D341Med (cell line): ENCODE results near the gene KLHL6.
A peak's percentile ranks its signal among the peaks of the same experiment; 100 is the strongest.
"Not testable (repeated sequence)": the region's sequence is repeated elsewhere in the genome, so short reads cannot be mapped to it uniquely, and the experiment has no call there.

Experiments used
- DNase-seq: peaks from one replicate; pipeline ENCODE4 v3.0.0; 2012; ENCODE audit warnings: low spot score

KLHL6 gene

DNA sequence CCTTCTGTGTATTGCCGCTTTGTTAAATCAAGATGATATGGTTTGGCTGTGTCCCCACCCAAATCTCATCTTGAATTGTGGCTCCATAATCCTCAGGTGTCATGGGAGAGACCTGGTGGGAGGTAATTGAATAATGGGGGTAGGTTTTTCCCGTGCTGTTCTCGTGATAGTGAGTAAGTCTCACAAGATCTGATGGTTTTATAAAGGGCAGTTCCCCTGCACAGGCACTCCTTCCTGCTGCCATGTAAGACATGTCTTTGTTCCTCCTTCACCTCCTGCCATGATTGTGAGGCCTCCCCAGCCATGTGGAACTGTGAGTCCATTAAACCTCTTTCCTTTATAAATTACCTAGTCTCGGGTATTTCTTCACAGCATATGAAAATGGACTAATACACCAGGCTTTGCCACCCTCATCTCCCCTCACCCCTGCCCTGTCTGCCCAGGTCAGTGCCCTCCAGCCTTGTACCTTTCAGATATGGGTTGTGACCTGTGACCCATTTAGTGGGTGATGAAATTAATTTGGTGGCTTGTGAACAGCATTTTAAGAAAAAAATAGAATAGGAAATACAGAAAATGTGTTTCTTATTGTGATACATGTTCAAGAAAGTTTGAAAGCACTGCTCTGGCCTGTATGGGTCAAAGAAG, 71.0 kb downstream of the KLHL6 start:
- DNase-seq = no peak

DNA sequence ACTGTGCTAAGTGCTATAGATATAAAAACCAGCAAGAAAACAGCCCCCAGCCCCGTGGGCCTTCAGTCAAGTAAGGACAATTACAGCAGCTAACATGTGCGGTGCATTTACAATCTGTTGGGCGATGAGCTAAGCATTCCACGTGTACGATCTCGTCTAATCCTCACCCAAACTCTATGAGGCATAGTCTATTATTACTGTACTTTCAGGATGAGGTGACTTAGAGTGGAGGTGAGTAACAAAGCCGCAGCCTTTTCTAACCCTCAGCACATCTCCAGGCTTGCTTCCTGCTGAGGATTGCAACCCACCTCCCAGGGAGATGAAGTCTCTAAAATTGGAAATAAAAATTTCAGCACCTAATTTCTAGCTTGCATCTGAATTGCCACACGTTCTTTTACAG, 73.9 kb downstream of the KLHL6 start:
- DNase-seq = no peak

DNA sequence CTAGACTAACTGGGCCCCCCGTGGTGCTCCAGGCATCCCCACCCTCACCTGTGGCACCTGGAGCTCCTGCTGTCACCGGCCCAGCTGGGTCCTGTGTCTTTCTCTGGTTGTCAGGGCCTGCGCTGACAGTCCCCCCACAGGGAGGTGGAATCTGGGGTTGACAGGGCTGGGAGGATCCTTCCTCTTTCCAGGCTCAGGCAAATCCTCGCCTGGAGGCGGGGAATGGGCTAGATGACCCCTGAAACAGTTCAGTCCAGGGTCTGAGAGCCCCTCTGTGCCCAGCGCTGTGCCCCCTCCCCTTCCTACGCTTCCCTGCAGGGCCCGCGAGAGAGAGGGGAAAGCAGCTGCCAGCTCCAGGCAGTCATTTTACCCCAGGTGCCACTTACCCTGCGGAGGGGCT, 77.0 kb downstream of the KLHL6 start:
- no peak for DNase-seq

DNA sequence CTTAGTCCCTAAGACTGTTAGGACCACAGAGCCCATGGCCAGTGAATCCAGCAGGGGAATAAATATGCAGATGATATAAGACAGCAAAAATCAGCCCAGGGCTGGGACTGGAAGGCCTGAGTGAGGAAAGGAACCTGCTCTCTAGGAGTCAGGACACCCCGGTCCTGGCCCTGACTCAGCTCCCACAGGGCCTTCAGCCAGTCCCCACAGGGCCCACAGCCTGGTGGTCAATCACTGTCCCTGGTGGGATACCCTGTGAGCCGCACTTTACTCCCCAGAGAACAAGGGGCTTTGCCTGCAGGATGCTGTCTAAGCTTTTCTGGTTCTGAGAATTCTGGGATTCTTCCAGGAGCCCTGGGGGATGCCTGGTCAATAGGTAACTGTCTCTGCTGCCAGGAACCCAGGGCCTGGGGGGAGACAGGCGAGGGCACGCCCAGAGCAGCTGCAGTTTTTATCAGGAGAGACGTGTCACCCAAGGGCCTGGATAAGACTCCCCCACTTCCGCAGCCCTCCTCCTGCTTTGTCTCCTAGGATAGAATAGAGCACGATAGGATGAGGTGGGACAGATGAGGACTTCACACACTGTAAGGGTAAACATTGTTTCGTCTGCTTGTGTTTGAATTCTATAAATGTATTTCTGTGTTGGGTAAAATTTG, 77.6 kb downstream of the KLHL6 start:
- DNase-seq = no peak

DNA sequence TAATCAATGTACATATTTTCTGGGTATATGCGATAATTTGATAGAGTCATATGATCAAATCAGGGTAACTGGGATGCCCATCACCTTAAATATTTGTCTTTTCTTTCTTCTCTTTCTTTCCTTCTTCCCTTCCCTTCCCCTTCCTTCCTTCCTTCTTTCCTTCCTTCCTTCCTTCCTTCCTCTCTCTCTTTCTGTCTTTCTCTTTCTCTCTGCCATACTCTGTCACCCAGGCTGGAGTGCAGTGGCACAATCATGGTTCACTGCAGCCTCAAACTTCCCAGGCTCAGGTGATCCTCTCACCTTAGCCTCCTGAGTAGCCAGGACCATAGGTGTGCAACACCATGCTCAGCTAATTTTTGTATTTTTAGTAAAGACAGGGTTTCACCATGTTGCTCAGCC, 79.7 kb downstream of the KLHL6 start:
- DNase-seq = not testable (repeated sequence)

DNA sequence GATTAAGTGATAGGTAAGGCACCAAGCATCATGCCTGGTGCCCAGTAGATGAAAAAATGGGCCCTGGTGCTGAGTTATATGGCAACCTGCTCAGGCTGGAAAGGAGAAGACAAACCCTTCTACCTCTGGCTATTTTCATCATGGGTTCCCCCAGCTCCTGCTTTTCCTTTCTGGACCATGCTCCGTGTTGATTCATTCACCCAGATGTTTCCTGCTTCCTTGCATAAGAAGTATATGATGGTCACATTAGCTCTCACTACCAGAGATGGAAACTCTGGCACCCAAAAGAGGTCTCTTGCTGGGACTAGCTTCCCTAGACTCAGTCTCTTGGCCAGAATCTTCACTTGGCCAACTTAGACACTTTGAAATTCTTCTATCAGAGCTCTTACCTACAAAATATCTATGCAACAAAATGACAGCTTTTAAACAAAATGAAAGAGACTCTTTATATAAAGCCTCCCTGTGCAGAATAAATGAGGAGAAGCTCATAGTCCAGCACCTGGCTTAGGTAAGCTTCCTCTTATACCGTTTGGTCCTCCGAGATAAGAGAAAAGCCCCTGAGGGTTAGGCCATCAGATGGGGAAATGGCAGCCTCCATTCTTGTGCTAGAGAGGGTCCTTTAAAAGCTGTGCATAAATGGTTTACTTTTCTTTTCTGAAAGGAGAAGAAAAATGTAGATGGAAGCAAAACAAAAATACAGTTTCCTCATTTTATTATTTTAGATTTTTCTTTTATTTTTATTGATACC, 80.3 kb downstream of the KLHL6 start:
- DNase-seq = no peak

DNA sequence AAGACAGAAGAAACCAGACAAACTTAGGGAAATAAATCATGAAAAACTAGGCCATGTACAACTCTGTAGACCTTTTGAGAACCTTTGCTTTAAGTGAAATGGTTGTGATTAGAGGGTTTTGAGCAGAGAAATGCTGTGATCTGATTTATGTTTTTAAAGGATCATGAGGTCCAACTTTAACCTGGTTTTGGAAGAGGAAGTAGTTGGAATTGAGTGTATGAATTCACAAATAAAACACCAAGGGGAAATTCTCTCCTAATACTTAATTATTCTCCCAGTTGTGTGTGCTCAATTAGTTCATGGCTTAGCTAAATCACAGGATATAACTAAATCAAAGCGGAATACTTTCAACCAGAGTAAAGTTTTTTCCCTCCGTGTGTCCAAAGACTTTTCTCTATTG, 81.5 kb downstream of the KLHL6 start:
- no peak for DNase-seq

DNA sequence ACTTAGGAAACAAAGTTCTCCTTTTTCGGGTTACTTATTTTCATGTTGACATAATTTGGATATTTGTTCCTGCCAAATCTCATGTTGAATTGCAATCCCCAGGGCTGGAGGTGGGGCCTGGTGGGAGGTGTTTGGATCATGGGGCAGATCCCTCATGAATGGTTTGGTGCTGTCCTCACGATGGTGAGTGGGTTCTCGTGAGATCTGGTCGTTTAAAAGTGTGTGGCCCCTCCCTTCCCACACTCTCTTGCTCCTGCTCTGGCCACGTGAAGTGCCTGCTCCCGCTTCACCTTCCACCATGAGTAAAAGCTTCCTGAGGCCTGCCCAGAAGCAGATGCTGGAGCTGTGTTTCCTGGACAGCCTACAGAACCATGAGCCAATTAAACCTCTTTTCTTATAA, 83.4 kb downstream of the KLHL6 start:
- no peak for DNase-seq

DNA sequence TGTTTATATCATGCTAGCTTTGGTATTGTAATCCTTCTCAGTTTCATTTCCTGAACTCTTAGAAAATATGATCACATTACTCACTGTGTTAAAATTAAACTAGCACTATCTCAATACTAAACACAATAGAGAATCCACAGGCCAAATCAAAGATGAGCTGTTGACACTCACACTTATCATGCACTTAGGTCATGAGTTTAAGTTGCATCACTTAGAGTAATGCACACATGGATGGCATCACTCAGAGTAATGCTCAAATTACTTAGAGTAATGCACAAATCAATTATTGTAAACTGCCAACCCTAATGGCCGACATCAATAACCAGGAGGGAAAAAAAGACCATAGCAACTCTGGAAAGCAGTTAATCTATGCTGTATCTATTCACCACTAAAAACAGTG, 87.1 kb downstream of the KLHL6 start:
- DNase-seq = no peak

DNA sequence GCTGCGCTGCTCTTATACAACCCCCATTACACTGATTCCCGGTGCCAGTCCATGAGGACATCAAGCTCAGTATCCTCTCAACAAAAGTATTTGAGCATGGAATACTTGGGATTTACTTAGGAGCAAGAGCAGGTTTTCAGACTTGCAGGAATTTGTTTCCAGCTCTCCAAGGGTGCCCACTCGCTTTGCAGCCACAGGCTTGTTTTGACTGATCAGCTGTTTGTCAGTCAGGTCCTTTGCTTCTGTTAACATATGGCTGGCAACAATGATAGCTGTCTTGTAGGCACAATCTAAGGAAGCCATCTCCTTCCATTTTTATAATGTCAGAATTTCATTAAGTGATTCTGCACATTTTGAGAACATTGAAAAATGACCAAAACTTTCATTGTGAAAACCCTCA, 88.9 kb downstream of the KLHL6 start:
- DNase-seq = no peak

DNA sequence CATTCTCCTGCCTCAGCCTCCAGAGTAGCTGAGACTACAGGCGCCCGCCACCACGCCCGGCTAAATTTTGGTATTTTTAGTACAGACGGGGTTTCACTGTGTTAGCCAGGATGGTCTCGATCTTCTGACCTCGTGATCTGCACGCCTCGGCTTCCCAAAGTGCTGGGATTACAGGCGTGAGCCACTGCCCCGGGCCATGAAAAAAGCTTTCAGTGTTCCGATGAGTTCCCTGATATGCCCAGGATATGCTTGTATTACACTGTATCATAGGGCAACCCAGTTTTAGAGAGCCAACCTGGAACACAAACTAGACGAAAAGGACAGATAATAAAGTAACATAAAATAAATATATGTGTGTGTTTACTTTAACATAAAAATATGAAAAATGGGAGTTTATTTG, 89.8 kb downstream of the KLHL6 start:
- DNase-seq = not testable (repeated sequence)

DNA sequence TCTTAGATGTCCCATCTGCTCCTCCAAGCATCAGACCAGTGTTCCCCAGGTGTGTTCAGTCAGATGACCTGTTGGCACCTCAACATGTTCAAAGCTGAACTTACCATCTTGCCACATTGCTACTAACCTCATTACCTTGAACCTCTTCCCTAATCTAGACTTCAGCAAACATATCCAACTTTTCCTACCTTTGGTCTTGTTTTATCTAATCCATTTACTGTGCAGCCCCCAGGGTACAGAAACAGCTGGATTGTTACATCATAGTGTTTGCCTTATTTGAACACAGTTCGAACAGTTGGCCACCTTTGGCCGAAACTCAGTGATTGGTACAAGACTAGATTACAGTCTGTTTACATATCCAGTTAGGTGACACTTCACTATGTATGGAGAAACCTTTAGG, 91.0 kb downstream of the KLHL6 start:
- DNase-seq = no peak

DNA sequence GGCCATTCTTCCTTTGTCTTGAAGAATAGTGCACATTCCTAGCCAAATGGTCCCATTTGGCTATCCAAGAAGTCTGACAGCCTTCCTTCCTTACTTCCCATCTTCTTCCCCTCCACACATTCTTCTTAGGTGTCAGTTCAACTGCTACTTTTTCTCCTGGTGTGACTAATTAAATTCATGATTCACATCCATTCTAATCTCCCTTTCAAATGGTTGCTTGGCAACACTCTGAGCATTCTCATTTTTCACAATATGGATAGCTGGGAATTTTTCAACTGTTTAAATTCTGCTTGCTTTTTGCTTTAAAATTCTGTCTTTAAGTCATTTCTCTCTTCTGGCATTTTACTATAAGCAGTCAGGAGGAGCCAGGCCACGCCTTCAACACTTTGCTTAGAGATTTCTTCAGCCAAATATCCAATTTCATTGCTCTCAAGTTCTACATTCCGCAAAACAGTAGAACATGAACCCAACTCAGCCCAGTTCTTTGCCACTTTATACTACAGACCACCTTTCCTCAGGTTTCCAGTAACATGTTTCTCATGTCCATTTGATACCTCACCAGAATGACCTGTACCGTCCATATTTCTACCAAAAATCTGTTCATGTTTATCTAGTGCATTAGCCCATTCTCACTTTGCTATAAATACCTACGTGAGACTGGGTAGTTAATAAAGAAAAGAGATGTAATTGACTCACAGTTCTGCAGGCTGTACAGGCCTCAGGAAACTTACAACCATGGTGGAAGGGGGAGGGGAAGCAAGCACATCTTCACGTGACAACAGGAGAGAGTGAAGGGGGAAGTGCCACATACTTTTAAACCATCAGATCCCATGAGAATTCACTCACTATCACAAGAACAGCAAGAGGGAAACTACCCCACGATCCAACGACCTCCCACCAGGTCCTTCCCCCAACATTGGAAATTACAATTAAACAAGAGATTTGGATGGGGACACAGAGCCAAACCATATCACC, 95.1 kb downstream of the KLHL6 start:
- DNase-seq = no peak

DNA sequence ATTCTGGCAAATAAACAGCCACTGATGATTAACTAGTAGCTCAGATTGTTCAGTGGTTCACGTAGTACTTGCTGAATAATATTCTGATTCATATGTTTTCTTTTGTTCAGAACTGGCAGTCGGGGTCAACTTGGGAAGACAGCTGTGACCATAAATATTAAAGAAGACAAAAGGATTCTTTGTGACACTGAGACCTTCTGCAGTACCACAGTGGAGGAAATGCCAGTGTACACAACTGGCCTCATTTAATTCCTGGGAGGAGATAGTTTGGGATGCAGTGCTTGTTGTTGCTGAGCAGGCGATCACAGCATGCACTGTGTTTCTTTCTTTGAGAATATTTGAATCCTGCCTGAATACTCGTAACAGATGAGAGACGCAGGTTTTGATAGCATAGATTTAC, 100.4 kb downstream of the KLHL6 start:
- DNase-seq = no peak

DNA sequence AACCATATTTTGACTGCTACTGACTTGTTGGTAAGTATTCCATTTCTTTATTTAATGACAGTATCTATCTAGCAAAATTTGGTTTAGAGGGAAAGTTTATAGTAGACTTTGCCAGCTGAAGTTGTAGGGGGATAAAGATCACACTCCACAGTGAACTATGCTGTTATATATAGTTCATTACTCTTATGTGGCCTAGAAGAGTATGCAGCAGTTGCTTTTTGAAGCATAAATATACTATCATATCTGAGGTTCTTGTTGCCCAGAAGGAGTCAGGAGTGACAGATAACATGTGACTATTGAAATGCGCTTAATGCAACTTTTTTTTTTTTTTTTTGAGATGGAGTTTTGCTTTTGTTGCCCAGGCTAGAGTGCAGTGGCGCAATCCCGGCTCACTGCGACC, 101.4 kb downstream of the KLHL6 start:
- DNase-seq = no peak

DNA sequence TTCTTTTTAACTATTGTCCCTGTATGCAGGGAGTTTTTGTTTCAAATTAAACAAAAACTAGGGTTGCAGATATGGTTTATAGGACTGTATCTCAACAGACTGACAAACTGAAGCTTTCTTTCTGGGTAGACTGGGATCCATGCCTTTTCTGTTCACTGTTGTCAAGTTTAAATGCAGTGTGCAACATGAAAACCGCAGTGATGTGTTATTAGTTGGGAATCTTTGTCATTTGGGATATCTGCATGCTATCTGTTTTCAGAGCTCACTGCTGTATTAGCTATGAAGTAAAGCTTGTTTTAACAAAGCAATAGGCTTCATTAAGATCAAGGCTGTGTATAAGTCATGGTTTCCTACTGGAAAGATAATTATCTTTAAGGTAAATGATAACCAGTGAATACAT, 105.7 kb downstream of the KLHL6 start:
- no peak for DNase-seq

DNA sequence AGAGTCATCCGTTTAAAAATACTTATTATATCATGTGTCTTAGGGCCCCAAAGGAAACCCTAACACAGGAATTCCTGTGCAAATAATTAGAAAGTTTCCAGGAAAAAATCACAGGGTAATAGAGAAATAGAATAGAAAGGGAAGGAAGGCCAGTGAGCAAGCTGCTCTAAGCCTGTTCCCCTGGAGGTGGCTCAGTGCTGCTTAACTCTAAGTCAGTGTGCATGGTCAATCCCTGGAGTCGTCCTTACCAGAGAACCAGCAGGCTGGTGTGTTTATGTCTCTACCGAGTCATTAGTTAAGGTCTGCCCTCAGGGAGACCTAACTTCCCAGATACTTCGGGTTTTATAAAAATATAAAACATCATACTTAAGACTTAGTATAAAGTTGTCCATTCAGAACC, 106.1 kb downstream of the KLHL6 start:
- no peak for DNase-seq

DNA sequence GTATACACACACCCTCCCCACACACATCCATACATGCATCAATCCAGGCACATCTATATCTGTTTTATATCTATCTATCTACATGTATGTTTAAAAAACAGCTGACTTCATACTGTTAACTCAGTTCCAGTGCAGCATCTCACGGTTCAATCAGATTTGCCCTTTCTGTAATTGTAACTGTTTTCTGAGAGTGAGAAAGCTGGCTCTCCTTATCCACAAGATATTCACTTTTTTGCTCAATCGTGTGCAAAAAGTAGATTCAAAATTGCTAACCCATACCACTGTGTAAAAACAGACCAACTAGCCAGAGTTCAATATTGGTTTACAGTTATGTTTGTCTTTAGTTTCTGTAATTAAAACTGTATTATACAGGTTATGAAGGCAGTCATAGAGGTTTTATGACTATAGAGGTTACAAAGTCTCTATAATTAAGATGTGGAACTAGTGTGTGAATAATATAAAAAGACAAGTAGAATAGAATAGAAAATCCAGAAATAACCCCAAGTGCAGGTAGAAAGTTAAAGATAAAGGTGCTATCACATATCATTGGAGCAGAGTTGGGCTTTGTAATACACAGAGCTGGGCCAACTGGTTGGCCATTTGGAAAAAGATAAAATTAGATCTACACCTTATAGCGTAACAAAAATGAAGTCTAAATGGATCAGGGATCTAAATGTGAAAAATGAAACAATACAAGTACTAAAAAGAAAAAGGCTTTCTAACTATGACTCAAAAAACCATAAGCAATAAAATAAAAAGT, 107.0 kb downstream of the KLHL6 start:
- no peak for DNase-seq

DNA sequence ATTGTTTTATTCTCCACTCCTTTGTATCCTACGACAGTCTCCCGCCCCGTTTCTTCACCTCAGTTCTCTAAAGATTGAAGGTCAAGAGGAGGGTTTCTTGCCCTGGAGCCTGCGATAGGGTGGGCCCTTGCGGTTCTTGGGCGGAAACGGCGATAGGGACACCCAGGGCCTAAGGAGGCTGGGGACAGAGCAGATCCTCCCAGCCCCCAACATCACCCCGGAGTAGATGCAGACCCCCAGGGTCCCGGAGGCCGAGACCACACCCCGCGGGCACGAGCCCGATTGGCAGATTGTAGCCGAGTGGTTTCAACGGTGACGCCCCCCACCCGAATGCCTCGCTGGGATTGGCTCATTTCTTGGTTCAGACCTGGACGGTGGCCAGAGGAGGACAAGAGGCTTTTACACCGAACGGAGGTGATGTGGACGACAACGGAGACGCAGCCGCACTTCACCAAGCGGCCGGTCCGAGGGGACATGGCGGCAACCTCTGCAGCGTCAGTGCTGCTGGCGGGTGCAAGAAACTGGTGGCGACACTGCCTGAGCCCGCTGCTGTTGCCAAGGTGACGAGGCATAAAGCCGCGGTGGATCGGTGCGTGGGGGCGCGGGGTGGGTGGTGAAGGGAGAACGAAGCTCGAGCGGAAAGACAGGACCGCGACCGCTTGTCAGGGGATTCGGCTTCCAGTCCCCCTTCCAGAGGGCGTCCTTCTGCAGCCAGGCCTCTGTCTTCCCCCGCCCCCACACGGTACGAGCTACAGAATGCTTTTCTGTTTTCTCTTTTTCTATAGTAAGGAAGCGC, 108.1 kb downstream of the KLHL6 start:
- peak; percentile 87 for DNase-seq

DNA sequence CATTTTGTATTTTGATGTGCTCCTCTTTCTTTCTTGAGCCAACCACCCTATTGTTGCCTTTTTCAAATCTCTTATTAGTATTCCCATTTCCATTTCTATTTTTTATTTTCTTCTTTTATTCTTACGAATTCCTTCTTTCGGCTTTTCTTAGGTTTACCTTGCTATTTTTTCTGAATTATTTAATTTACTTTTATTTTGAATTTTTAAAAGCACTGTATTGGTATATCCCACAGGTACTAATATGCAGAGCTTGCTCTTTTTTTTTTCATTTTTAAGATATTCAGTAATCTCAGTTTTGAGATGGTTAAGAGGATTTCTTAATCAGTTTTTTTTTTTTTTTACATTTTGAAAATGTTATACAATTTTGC, 108.7 kb downstream of the KLHL6 start:
- DNase-seq = no peak

DNA sequence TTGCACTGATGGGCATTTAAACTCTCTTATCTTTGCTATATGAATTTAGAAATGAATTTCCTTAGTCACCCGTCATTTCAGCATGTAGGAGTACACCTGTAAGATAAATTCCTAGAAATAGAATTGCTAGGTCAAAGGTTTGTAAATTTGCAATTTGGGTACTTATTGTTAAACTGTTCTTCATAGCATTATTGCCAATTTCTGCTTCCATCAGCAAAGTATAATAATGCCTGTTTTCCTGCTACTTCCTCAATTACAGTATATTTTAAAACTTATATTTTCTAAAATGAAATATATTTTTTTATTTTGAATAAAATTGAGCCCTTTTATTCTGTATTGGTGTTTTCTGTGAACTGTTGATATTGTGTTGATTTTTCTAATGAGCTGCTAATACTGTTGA, 110.8 kb downstream of the KLHL6 start:
- DNase-seq = no peak
